K562 (cell line): ENCODE results near the gene ATM. TPM values are rescaled to one million over a fixed set of nuclear protein-coding genes. Genes with fewer than 3 reads are reported as not detected.
A peak's percentile ranks its signal among the peaks of the same experiment; 100 is the strongest.

ENCODE experiments used
- ATAC-seq: fragments of 200-7000 bp; cut with Tn5 transposase; 3 replicates; pipeline ENCODE4 v1.9.1; 2020; ENCODE audit warnings: moderate library complexity
- BruUV-seq: library from RNA; stranded (reverse); fragments of 400-500 nt; replicated peaks from 2 replicates; lab custom pipeline; 2021; lab: Mats Ljungman, UMichigan
- CTCF ChIA-PET: fragments of 300-600 bp; formaldehyde crosslinking; extraction: SDS; loops from one replicate; lab custom pipeline; 2021; ENCODE audit warnings: low intra/inter-chr PET ratio; lab: Yijun Ruan, JAX
- POLR2A ChIA-PET: fragments of 300-600, 350-650 bp; sonication (Branson Sonifier 250); formaldehyde crosslinking; extraction: SDS; loops from one replicate; lab custom pipeline; 2021; ENCODE audit warnings: antibody characterized with exemption, inconsistent platforms; lab: Yijun Ruan, JAX
- DNase-seq, 4 experiments: peaks; one replicate each; pipeline versions ENCODE4 v3.0.0 to v3.0.0-alpha.2; 2011 to 2018; ENCODE audit warnings: low spot score in 3 of 4, mixed read lengths in 3 of 4; ENCODE audit errors: extremely low read depth in 1 of 4
- FAIRE-seq: peaks from 2 replicates; lab custom pipeline; 2011; peaks lifted over from hg19 to GRCh38; lab: Jason Lieb, UNC
- H2AFZ ChIP-seq: 2 replicates; pipeline ENCODE4 v1.6.0; 2011; ENCODE audit warnings: low read depth, low read length, control low read depth, inconsistent platforms
- H3K27ac ChIP-seq: fragments of 200-600 bp; 3 replicates; pipeline ENCODE4 v1.8.0; 2011; ENCODE audit warnings: low read depth, mild to moderate bottlenecking, control low read depth, inconsistent platforms, low read length, moderate library complexity, mixed read lengths; ENCODE audit errors: extremely low read depth
- H3K27me3 ChIP-seq, 2 experiments: fragments of 300-600 bp in 1 of 2; 2 replicates in 1 of 2; 3 replicates in 1 of 2; pipeline versions ENCODE4 v1.6.0 to v1.8.0; 2011; ENCODE audit warnings: inconsistent platforms in 2 of 2, low read length in 2 of 2, mild to moderate bottlenecking in 1 of 2, mixed read lengths in 1 of 2, moderate library complexity in 1 of 2; ENCODE audit not compliant: control insufficient read depth in 2 of 2, insufficient read depth in 2 of 2
- H3K36me3 ChIP-seq: fragments of 300-600 bp; 3 replicates; pipeline ENCODE4 v1.8.0; 2011; ENCODE audit warnings: mild to moderate bottlenecking, low read length, inconsistent platforms; ENCODE audit not compliant: control insufficient read depth, insufficient read depth
- H3K4me1 ChIP-seq, 2 experiments: fragments of 200-600 bp in 1 of 2; replicated peaks in 1 of 2; 2 replicates in 1 of 2; 3 replicates in 1 of 2; pipeline versions ENCODE4 v1.5.1 to v1.8.0; 2011; ENCODE audit warnings: inconsistent platforms in 2 of 2, low read length in 2 of 2, mild to moderate bottlenecking in 1 of 2, mixed read lengths in 1 of 2, moderate library complexity in 1 of 2; ENCODE audit not compliant: control insufficient read depth in 2 of 2, insufficient read depth in 2 of 2
- H3K4me2 ChIP-seq: 2 replicates; pipeline ENCODE4 v1.6.1; 2011; ENCODE audit warnings: low read length, control low read depth, inconsistent platforms, mixed read lengths; ENCODE audit not compliant: insufficient read depth
- H3K4me3 ChIP-seq: fragments of 200-600 bp; sonication (generic), shearing (Covaris generic); 2 replicates; pipeline ENCODE4 v1.5.1; 2016; ENCODE audit warnings: control low read depth, inconsistent platforms
- H3K79me2 ChIP-seq: fragments of 200-600 bp; 3 replicates; pipeline ENCODE4 v1.8.0; 2011; ENCODE audit warnings: low read length, inconsistent platforms; ENCODE audit not compliant: control insufficient read depth, insufficient read depth
- H3K9ac ChIP-seq, 2 experiments: 2 replicates each; pipeline versions ENCODE4 v1.6.0 to v1.6.1; 2011; ENCODE audit warnings: low read depth in 2 of 2, low read length in 2 of 2, control low read depth in 1 of 2, inconsistent platforms in 1 of 2, mild to moderate bottlenecking in 1 of 2, mixed read lengths in 1 of 2; ENCODE audit not compliant: insufficient read depth in 1 of 2
- H3K9me1 ChIP-seq: one replicate; pipeline ENCODE4 v1.6.0; 2011; ENCODE audit warnings: inconsistent platforms, mild to moderate bottlenecking, low read length, moderate library complexity; ENCODE audit not compliant: control insufficient read depth, insufficient read depth
- H3K9me3 ChIP-seq: replicated peaks from 2 replicates; pipeline ENCODE4 v1.5.1; 2011; ENCODE audit warnings: low read depth, low read length, inconsistent platforms; ENCODE audit not compliant: control insufficient read depth, insufficient read depth
- H4K20me1 ChIP-seq: replicated peaks from 2 replicates; pipeline ENCODE4 v1.6.1; 2011; ENCODE audit warnings: low read length, inconsistent platforms, mixed read lengths; ENCODE audit not compliant: control insufficient read depth, insufficient read depth
- EP300 ChIP-seq: IDR thresholded peaks from 2 replicates; pipeline ENCODE4 v1.6.1; 2012; ENCODE audit warnings: low read length, improper control_type of control experiment
- HMBOX1 ChIP-seq: sonication (generic); IDR thresholded peaks from 2 replicates; pipeline ENCODE4 v1.6.1; 2016
- KLF16 ChIP-seq: IDR thresholded peaks from 2 replicates; pipeline ENCODE4 v1.6.1; 2016; ENCODE audit warnings: antibody characterized with exemption
- MCM3 ChIP-seq: fragments of 450-650 bp; IDR thresholded peaks from 2 replicates; pipeline ENCODE4 v1.6.1; 2016
- PREB ChIP-seq: sonication (generic); formaldehyde crosslinking; IDR thresholded peaks from 2 replicates; pipeline ENCODE4 v1.8.1; 2023; ENCODE audit warnings: mild to moderate bottlenecking, missing genetic modification reagents
- SFPQ ChIP-seq: fragments of 200-400 bp; formaldehyde crosslinking; IDR thresholded peaks from 2 replicates; pipeline ENCODE4 v1.6.1; 2017; ENCODE audit warnings: mild to moderate bottlenecking, low read depth, low read length, moderate library complexity
- SMAD3 ChIP-seq: fragments of 450-650 bp; formaldehyde crosslinking; conservative IDR thresholded peaks from 2 replicates; pipeline ENCODE4 v1.4.0; 2020; ENCODE audit warnings: mild to moderate bottlenecking
- ZBTB43 ChIP-seq: sonication (generic); formaldehyde crosslinking; IDR thresholded peaks from 2 replicates; pipeline ENCODE4 v1.8.0; 2023; ENCODE audit warnings: mild to moderate bottlenecking, missing genetic modification reagents
- ZNF280B ChIP-seq: fragments of 250-450 bp; sonication (Bioruptor Pico); IDR thresholded peaks from 2 replicates; pipeline ENCODE4 v1.5.1; 2021; ENCODE audit warnings: mild to moderate bottlenecking
- ZNF699 ChIP-seq: fragments of 250-450 bp; sonication (Bioruptor Pico); IDR thresholded peaks from 2 replicates; pipeline ENCODE4 v1.8.0; 2021; ENCODE audit warnings: mild to moderate bottlenecking, moderate library complexity; ENCODE audit not compliant: insufficient replicate concordance
- in situ Hi-C: fragments of 300-500 bp; cut with MboI; formaldehyde crosslinking; loops from 4 replicates; pipeline ENCODE4 v1.15.0; 2018; ENCODE audit warnings: inconsistent platforms, mixed read lengths
- intact Hi-C: fragments of 100-400 bp; cut with micrococcal nuclease; formaldehyde crosslinking; loops from 2 replicates; pipeline ENCODE4 v1.14.2; 2022
- polyA plus RNA-seq, 8 experiments: library from polyadenylated mRNA; depleted of rRNA in 4 of 8; stranded (reverse) in 5 of 8; unstranded in 3 of 8; fragments of >200 nt; fragmentation: Nextera tagmentation in 2 of 8; fragmentation: Illumina TruSeq in 1 of 8; extraction: Ambion mirVana in 2 of 8; extraction: Trizol in 1 of 8; gene quantifications; 2 replicates each; pipeline versions ENCODE4 v1.2.1 to v1.2.3, GENCODE V29; 2011 to 2014; ENCODE audit warnings: inconsistent platforms in 1 of 8, missing spikeins in 1 of 8
- total RNA-seq, 7 experiments: library from RNA; depleted of rRNA in 6 of 7; stranded (reverse); fragments of >200 nt in 6 of 7; fragmentation: Illumina TruSeq in 2 of 7; extraction: Trizol in 2 of 7; gene quantifications; 2 replicates each; pipeline versions ENCODE4 v1.2.1 to v1.2.3, GENCODE V29; 2011 to 2021; ENCODE audit warnings: low replicate concordance in 1 of 7

ATM gene
- total and polyA plus RNA-seq, 9 of the 15 experiments (the other 6 are each of a cell fraction or from before 2014, with no cell fraction given) = 8.3 to 46.8 (median 26.2) TPM

GRCh38 chr11:108351468-108351867 is 128.6 kb downstream of the ATM start:
- H3K4me2 ChIP-seq = no peak overlapping the region
- H3K79me2 ChIP-seq = no peaks in the 10 kb centered on the region
- no peaks in the 10 kb centered on the region for H4K20me1 ChIP-seq
- H3K27me3 ChIP-seq = no peaks in the 10 kb centered on the region
- H3K4me1 ChIP-seq = no peaks in the 10 kb centered on the region
- CTCF ChIA-PET = no interaction called here
- no peak overlapping the region for H2AFZ ChIP-seq
- POLR2A ChIA-PET = no interaction called here
- FAIRE-seq (no peak), DNase-seq (peak in 1 of 4 experiments; percentile 6), ATAC-seq (peak; percentile 59)
- H3K36me3 ChIP-seq = peaks cover 31% of the 10 kb centered on the region
- BruUV-seq = no TSS peak
- H3K27ac ChIP-seq = no peak overlapping the region
- H3K4me3 ChIP-seq = no peak overlapping the region
- intact Hi-C loops (loop anchor here (5.0 kb wide), 1 partner anchor 129 kb away; the partner anchor contains the start of genes ATM and NPAT), in situ Hi-C loops (no loop called here)
- H3K9me1 ChIP-seq = no peaks in the 10 kb centered on the region
- no peaks in the 10 kb centered on the region for H3K9me3 ChIP-seq
- H3K9ac ChIP-seq = no peak overlapping the region
- TF ChIP-seq SMAD3 (CRISPR knock-in tag) = no peak
- TF ChIP-seq ZNF699 (CRISPR knock-in tag) = no peak
- TF ChIP-seq PREB = no peak
- TF ChIP-seq MCM3 = no peak
- TF ChIP-seq EP300 = no peak
- TF ChIP-seq ZNF280B = no peak
- TF ChIP-seq KLF16 = no peak
- TF ChIP-seq HMBOX1 = no peak
- no peak for TF ChIP-seq SFPQ
- TF ChIP-seq ZBTB43 (CRISPR knock-in tag) = no peak
